DND-41 (cell line): ENCODE data around the gene AKAP5.
A peak's percentile ranks its signal among the peaks of the same experiment; 100 is the strongest.

ENCODE experiments used
- ATAC-seq: fragments of 200-7000 bp; cut with Tn5 transposase; 3 replicates; pipeline ENCODE4 v1.9.1; 2021; ENCODE audit warnings: low read depth; ENCODE audit not compliant: insufficient read depth
- DNase-seq: peaks from one replicate; pipeline ENCODE4 v3.0.0-alpha.2; 2020
- H2AFZ ChIP-seq: 2 replicates; pipeline ENCODE4 v1.6.0; 2012; ENCODE audit warnings: low read depth, low read length
- H3K27ac ChIP-seq: 2 replicates; pipeline ENCODE4 v1.5.1; 2012; ENCODE audit warnings: low read length, inconsistent platforms
- H3K27me3 ChIP-seq: fragments of 200-600 bp; sonication (generic); 2 replicates; pipeline ENCODE4 v1.6.0; 2012; ENCODE audit warnings: low read length, mild to moderate bottlenecking, inconsistent platforms; ENCODE audit not compliant: insufficient read depth, poor library complexity
- H3K36me3 ChIP-seq: 2 replicates; pipeline ENCODE4 v1.5.1; 2012; ENCODE audit warnings: low read length, inconsistent platforms; ENCODE audit not compliant: insufficient read depth
- H3K4me1 ChIP-seq: 2 replicates; pipeline ENCODE4 v1.5.1; 2012; ENCODE audit warnings: mild to moderate bottlenecking, low read length; ENCODE audit not compliant: insufficient read depth
- H3K4me2 ChIP-seq: 2 replicates; pipeline ENCODE4 v1.6.0; 2012; ENCODE audit warnings: mild to moderate bottlenecking, moderate library complexity, low read length, inconsistent platforms; ENCODE audit not compliant: insufficient read depth
- H3K4me3 ChIP-seq, 2 experiments: fragments of 200-600 bp in 1 of 2; shearing (Covaris generic) in 1 of 2; 2 replicates each; pipeline ENCODE4 v1.5.1; 2012 to 2016; ENCODE audit warnings: inconsistent platforms in 2 of 2, low read length in 2 of 2, mild to moderate bottlenecking in 2 of 2, low read depth in 1 of 2, moderate library complexity in 1 of 2
- H3K79me2 ChIP-seq: 2 replicates; pipeline ENCODE4 v1.6.0; 2012; ENCODE audit warnings: low read length, inconsistent platforms; ENCODE audit not compliant: insufficient read depth
- H3K9ac ChIP-seq: 2 replicates; pipeline ENCODE4 v1.6.0; 2012; ENCODE audit warnings: low read depth, mild to moderate bottlenecking, inconsistent platforms, low read length, moderate library complexity
- H3K9me3 ChIP-seq: 2 replicates; pipeline ENCODE4 v1.5.1; 2012; ENCODE audit warnings: low read length, moderate library complexity, mild to moderate bottlenecking, inconsistent platforms; ENCODE audit not compliant: insufficient read depth, severe bottlenecking
- H4K20me1 ChIP-seq: 2 replicates; pipeline ENCODE4 v1.6.0; 2012; ENCODE audit warnings: low read length; ENCODE audit not compliant: insufficient read depth
- EZH2 ChIP-seq: IDR thresholded peaks from 3 replicates; pipeline ENCODE4 v1.6.1; 2012; ENCODE audit warnings: borderline replicate concordance, low read depth, mild to moderate bottlenecking, moderate library complexity, low read length, inconsistent platforms; ENCODE audit not compliant: severe bottlenecking
- TF ChIP-seq, protein P1 (sequence below): IDR thresholded peaks from 2 replicates; pipeline ENCODE4 v1.5.1; 2012; ENCODE audit warnings: borderline replicate concordance, low read length, moderate library complexity, mild to moderate bottlenecking; ENCODE audit not compliant: poor library complexity, severe bottlenecking; ENCODE audit errors: extremely low read depth

The AKAP5 gene

DNA sequence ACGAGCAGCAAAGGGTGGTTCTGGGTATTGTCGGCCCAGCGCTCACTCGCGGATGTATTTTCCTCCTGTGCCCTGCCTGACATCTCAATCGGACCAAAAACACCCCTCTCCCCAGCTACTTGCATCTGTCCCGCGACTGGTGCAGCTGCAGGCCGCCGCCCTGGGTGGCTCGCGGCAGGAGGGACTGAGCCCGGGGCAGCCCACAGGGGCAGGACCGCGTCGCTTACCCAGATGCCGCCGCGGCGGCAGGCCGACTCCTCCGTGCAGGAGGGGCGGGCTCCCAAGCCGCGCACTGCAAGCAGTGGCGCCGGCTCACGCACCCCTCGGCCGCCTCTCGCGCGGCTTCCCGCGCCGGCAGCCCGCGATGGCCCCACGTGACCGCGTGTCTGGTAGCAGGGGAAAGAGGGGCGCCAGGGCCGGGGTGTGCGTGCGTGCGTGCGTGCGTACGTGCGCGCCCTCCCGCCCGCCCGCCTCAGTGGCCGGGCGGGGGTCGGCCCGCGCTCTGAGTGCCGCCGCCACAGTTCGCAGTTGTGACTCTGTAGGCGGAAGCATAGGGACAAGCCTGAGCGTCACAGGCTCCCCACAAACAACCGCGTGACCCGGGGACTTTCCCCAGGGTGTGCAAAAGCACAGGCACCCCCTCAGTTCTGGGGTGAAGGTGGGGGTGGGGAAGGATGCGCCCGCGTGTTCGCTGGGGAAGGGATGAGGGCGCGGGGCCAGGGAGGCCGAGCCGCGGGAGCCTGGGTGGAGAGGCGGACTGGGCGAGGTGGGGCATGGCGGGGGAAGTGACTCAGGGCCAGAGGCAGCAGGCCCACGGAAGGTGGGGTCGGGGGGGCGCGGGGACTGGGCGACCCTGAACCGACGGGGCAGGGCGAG is 38.4 kb downstream of the AKAP5 start, which contains the start of gene ZBTB25:
TSS of gene ZBTB25 (minus strand) at position 405 of the 876 bp plus-strand sequence. CDS start 13,305 bp downstream, outside the sequence.
- Histone ChIP-seq H3K4me1 (peaks cover 69% of the 10 kb centered on the region), H3K79me2 (peaks cover 95% of the 10 kb centered on the region), H3K4me2 (peak within 1 kb of the TSS; percentile 81)

DNA sequence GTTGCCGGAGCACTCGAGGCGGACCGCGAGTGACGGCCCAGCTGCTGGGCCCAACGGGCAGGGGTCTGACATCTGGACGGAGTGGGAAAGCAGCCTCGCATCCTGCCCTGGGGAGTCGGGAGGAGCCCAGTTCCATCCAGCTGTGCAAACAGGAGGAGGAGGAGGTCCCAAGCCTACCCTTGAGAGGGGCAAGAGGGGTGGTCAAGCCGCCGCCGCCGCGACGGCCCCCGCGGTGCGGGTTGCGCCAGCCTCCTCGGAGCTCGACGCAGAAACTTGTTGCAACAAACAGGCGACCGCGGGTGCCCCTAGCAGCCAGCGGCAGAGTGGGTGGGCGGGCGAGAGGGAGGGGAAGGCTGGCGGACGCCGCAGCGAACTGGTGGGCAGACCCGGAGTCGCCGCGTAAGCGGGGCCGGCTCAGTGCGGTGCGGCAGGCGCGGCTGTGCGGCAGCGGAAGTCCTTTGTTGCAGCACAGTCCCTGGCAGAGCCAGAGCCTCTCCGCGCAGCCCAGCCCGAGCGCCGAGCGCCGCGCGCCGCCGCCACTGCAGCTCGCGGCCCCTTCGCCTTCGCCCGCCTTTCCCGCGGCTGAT is 39.1 kb downstream of the AKAP5 start, which contains the start of gene ZBTB1:
TSS of gene ZBTB1 (plus strand) at position 461 of the 587 bp plus-strand sequence. CDS start 16,735 bp downstream, outside the sequence.
- peak within 1 kb of the TSS; percentile 76 for H2AFZ ChIP-seq

More for the DNA sequence above, 38.4 kb downstream of the AKAP5 start, which contains the start of gene ZBTB25:
- Histone ChIP-seq H3K36me3 (peaks cover 9% of the 10 kb centered on the region), H3K9ac (peak within 1 kb of the TSS; percentile 98), H3K27me3 (no peaks in the 10 kb centered on the region), H4K20me1 (peaks cover 34% of the 10 kb centered on the region), H3K4me3 (peak within 1 kb of the TSS; percentile 58 to 65), H2AFZ (peak within 1 kb of the TSS; percentile 76), H3K9me3 (no peaks in the 10 kb centered on the region), H3K27ac (peak within 1 kb of the TSS; percentile 97)
- ATAC-seq = peak; percentile 71
- DNase-seq = peak; percentile 94
- no peak for TF ChIP-seq EZH2
- TF ChIP-seq, protein P1, sequence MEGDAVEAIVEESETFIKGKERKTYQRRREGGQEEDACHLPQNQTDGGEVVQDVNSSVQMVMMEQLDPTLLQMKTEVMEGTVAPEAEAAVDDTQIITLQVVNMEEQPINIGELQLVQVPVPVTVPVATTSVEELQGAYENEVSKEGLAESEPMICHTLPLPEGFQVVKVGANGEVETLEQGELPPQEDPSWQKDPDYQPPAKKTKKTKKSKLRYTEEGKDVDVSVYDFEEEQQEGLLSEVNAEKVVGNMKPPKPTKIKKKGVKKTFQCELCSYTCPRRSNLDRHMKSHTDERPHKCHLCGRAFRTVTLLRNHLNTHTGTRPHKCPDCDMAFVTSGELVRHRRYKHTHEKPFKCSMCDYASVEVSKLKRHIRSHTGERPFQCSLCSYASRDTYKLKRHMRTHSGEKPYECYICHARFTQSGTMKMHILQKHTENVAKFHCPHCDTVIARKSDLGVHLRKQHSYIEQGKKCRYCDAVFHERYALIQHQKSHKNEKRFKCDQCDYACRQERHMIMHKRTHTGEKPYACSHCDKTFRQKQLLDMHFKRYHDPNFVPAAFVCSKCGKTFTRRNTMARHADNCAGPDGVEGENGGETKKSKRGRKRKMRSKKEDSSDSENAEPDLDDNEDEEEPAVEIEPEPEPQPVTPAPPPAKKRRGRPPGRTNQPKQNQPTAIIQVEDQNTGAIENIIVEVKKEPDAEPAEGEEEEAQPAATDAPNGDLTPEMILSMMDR = no peak

DNA sequence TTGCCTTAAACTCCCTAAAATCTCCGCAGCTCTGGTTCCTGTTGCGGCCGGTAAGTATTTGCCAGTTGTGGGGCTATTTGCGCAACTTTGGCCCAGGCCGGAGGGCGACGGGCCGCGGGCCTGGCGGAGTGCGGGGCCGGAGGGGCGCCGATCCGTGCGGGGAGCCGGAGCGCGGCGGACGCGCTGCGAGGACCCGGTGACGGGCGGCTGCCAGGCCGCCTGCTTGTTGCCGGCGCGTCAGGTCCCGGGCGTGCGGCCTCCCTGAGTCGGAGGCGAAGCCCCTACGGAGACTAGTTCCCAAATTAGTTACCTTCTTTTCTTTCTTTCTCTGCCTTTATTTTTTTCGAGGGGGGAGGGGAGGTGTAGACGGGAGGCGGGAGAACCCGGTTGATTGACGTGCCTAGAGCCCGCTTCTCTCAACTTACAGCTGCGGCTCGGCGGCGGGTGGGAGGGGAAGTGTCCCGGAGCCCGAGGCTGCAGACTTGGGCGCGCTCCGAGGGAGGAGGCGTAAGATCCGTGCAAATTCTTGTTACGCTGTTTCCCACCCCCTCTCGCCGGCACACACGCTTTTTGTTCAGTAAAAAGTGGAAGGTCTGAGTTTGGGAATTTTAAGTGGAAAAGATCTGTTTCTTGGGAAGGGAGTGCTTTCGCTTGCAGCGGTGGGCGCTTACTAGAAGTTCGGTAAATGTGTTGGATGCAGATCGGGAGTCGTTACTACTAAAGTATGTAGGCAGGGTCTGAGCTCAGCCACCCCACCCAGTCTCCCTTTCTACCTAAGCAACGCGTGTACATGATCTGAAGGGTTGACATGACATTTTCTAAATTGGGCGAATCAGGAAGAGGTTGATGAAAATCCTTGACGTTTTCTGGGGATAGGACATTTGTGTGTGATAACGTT is 39.8 kb downstream of the AKAP5 start:
- peak; percentile 52 for ATAC-seq
- H3K4me1 ChIP-seq = peaks cover 68% of the 10 kb centered on the region

More for the DNA sequence above, 39.1 kb downstream of the AKAP5 start, which contains the start of gene ZBTB1:
- peaks cover 72% of the 10 kb centered on the region for H3K4me1 ChIP-seq
- peaks cover 4% of the 10 kb centered on the region for H3K36me3 ChIP-seq
- H3K9me3 ChIP-seq = no peaks in the 10 kb centered on the region
- H3K79me2 ChIP-seq = peaks cover 95% of the 10 kb centered on the region
- peak within 1 kb of the TSS; percentile 98 for H3K9ac ChIP-seq
- peaks cover 41% of the 10 kb centered on the region for H4K20me1 ChIP-seq
- peak; percentile 59 for ATAC-seq
- peak within 1 kb of the TSS; percentile 58 to 65 for H3K4me3 ChIP-seq
- DNase-seq = peak; percentile 88
- no peak for TF ChIP-seq EZH2
- TF ChIP-seq, protein P1 = no peak
- H3K27ac ChIP-seq = peak within 1 kb of the TSS; percentile 97
- peak within 1 kb of the TSS; percentile 81 for H3K4me2 ChIP-seq
- no peaks in the 10 kb centered on the region for H3K27me3 ChIP-seq

More for the DNA sequence above, 39.8 kb downstream of the AKAP5 start:
- no peak for TF ChIP-seq EZH2
- TF ChIP-seq, protein P1 = no peak
- peak; percentile 91 for DNase-seq
- no peaks in the 10 kb centered on the region for H3K9me3 ChIP-seq
- H3K4me2 ChIP-seq = peak overlapping the region; percentile 81
- peaks cover 94% of the 10 kb centered on the region for H3K79me2 ChIP-seq
- peak overlapping the region; percentile 58 to 65 for H3K4me3 ChIP-seq
- peak overlapping the region; percentile 97 for H3K27ac ChIP-seq
- H3K36me3 ChIP-seq = peaks cover 4% of the 10 kb centered on the region
- H3K27me3 ChIP-seq = no peaks in the 10 kb centered on the region
- H3K9ac ChIP-seq = peak overlapping the region; percentile 98
- peak overlapping the region; percentile 76 for H2AFZ ChIP-seq
- peaks cover 41% of the 10 kb centered on the region for H4K20me1 ChIP-seq
